ENCODE results near the gene TMEM266.

Gene TMEM266

DNA sequence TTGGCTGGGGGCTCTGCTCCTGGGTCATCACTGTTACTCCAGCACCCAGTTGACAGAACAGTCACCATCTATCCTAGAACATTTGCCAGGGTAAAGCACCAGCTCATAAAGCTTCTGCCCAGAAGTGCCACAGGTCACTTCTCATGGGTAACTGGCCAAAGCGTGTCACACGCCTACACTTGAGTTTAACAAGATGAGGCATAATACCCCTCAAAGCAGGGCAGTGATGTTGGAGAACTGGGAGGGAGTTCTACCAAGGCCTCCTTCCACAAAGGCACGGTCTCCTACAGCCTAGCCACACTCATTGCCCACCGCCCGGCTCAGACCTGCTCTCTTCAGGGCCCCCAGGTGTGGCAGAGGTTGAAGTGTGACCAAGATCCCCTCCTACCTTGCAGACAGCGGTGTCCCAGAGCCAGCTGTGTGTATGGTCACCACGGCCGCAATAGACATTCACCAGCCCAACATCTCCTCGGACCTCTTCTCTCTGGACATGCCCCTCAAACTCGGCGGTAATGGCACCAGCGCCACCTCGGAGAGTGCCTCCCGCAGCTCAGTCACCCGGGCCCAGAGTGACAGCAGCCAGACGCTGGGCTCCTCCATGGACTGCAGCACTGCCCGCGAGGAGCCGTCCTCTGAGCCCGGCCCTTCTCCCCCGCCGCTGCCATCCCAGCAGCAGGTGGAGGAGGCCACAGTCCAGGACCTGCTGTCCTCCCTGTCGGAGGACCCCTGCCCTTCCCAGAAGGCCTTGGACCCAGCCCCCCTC, 143.7 kb downstream of the TMEM266 start:
- H3K27ac ChIP-seq, result no peak overlapping the region
- TF ChIP-seq, protein P1, sequence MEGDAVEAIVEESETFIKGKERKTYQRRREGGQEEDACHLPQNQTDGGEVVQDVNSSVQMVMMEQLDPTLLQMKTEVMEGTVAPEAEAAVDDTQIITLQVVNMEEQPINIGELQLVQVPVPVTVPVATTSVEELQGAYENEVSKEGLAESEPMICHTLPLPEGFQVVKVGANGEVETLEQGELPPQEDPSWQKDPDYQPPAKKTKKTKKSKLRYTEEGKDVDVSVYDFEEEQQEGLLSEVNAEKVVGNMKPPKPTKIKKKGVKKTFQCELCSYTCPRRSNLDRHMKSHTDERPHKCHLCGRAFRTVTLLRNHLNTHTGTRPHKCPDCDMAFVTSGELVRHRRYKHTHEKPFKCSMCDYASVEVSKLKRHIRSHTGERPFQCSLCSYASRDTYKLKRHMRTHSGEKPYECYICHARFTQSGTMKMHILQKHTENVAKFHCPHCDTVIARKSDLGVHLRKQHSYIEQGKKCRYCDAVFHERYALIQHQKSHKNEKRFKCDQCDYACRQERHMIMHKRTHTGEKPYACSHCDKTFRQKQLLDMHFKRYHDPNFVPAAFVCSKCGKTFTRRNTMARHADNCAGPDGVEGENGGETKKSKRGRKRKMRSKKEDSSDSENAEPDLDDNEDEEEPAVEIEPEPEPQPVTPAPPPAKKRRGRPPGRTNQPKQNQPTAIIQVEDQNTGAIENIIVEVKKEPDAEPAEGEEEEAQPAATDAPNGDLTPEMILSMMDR (IDR thresholded peaks at IDR 0.05), result no peak
- no peak for TF ChIP-seq ZFX (IDR thresholded peaks at IDR 0.05; ENCODE audit: borderline replicate concordance)

DNA sequence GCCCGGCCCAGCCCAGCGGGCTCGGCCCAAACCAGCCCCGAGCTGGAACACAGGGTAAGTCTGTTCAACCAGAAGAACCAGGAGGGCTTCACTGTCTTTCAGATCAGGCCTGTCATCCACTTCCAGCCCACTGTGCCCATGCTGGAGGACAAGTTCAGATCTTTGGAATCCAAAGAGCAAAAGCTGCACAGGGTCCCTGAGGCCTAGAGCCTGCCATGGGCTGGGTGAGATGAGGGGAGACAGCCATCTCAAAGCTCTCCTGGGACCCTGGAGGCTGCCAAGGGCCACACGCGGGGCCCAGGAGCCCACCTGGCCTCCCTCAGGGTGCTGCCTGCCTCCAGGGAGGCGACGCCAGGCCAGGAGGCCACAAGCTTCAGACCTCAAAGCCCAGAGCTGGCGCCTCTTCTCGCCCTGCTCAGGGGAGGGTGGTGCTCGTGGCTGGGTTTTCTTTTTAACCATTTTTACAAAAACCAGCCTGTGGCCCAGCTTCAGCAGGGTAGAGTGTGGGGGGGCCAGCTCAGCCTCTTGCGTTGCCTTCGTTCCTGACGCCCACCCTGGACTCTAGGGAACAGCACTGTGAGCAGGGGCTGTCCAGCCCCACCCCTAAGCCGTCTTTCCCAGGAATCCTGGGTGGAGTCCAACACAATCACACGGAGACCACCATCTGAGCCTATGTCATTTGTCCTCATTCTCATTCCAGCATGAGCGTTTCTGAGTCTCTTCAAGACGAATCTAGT, 144.5 kb downstream of the TMEM266 start:
- TF ChIP-seq, protein P1 (IDR thresholded peaks at IDR 0.05), result no peak
- no peak for TF ChIP-seq ZFX (IDR thresholded peaks at IDR 0.05; ENCODE audit: borderline replicate concordance)
- no peak overlapping the region for H3K27ac ChIP-seq

DNA sequence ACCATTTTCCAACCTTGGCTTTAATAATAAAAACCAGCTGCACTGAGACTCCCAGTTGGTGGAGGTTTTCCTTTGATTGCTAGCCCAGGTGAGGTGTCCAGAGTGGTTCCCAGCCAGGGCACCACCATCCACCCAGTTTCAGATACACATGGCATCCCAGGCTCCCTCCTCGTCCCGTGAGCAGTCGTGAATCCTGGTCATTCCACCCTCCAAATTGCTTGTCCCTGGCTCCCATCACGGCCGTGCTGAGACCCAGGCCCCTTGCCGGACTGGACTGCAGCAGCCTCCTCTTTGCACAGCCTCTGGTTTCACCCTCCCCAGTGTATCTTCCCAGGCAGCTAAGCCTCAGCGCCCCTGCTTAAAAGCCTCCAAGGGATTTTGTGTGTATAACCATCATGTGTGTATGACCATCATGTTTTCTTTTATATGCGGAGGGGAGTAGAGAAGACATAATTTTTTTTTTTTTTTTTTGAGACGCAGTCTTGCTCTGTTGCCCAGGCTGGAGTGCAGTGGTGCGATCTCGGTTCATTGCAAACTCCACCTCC, 145.2 kb downstream of the TMEM266 start:
- no peak overlapping the region for H3K27ac ChIP-seq
- TF ChIP-seq ZFX (IDR thresholded peaks at IDR 0.05; ENCODE audit: borderline replicate concordance), result no peak
- TF ChIP-seq, protein P1 (IDR thresholded peaks at IDR 0.05), result no peak

DNA sequence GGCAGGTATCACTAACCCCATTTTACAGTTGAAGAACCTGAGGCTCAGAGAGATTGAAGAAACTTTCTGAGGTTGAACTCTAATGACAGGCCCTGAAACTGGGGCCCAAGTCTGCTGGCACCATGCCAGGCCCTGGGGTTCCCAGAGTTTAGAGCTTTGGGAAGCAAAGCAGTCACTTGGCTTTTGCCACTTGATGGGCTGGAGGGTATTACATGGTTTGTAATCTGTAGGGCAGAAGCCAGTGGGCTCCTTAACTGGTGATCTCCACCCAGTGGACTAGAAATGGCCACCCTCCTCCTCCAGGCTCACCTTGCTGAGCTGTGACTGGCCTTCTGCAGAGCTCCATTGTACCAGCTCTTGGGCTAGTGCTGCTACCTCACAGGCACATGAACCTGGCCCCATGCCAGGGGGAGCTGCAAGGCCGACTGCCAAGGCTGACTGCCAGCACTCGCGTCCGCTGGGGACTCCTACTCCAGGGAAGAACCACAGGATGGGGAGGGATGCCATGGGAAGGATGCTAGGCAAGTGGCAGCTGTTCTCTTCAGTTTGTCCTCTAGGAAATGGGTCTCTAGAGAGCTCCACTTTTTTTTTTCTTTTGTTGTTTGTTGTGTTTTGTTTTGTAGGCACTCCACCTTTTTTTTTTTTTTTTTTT, 146.7 kb downstream of the TMEM266 start:
- H3K27ac ChIP-seq, result no peak overlapping the region
- TF ChIP-seq, protein P1 (IDR thresholded peaks at IDR 0.05), result no peak
- TF ChIP-seq ZFX (IDR thresholded peaks at IDR 0.05; ENCODE audit: borderline replicate concordance), result no peak

DNA sequence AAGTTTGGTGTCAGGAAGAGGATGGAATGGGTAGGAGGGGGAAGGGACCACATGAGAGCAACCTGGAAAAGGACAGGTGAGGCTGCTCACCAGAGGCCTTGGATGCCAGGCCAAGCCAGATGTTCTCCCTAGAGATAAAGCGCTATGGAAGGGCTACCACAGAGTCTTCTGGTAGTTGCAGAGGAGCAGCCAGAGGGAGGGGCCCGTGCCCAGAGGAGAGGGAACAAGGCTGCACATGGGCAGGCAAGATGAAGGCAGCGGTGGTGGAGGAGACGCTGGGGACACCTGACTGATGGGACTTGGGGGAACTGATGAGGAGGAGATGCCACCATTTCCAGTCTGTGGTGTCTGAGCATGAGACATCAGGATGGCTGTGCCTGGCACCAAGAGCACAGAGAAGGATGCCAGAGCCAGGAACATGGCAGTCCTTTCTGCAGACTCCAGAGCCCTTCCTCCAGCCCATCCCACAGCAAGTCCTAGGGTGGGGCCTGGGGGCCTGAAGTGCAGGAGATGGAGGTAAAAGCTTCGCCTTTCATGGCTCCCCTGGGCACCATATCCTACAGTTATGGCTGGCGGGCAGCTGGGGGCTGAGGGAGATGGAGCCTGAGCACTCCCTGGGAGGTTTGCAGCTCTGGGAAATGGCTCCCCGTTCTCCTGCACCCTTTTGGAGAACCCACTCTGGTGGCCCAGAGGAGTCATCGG, 148.4 kb downstream of the TMEM266 start:
- no peak overlapping the region for H3K27ac ChIP-seq
- TF ChIP-seq, protein P1 (IDR thresholded peaks at IDR 0.05), result no peak
- no peak for TF ChIP-seq ZFX (IDR thresholded peaks at IDR 0.05; ENCODE audit: borderline replicate concordance)

DNA sequence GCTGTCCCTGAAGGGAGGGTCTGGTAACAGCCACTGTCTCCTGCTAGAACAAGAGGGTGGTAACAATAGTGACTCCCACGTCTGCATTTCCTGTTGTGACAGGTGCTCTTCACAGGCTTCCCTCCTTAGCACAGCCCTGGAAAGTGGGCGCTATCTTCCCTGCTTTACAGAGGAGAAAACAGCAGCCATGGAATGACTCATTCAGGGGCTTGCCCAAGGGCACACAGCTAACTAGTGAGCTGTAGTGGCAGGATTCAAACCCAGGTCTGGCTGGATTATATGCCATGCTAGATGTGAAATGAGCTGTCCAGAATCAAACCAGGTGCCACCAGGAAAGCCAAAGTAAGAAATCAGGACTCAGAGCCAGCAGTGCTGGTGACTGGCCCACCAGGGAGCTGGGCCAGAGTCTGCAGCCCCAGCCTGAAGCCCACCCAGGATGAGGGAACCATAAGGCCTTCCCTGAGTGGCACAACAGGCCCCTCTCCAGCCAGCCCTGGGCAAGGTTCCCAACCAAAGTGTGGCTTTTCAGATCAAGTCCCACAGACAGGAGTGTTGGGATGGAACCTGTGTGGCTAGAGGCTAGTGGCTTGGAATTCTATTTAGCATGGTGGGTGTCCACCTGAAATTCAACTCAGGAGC, 149.1 kb downstream of the TMEM266 start:
- TF ChIP-seq ZFX (IDR thresholded peaks at IDR 0.05; ENCODE audit: borderline replicate concordance), result no peak
- TF ChIP-seq, protein P1 (IDR thresholded peaks at IDR 0.05), result no peak
- no peak overlapping the region for H3K27ac ChIP-seq

Measured in 22Rv1 (cell line).